Right renal pelvis (tissue), 4 donors: Measurements from ENCODE around the gene GRIK4. TPM values are rescaled to one million over a fixed set of nuclear protein-coding genes. Genes with fewer than 3 reads are reported as not detected.
A peak's percentile ranks its signal among the peaks of the same experiment; 100 is the strongest.
"Not testable (repeated sequence)": the region's sequence is repeated elsewhere in the genome, so short reads cannot be mapped to it uniquely, and the experiment has no call there.

ENCODE experiments used
- DNase-seq, 4 donors: peaks; one replicate each; pipeline ENCODE4 v3.0.0-alpha.2; 2013; ENCODE audit warnings: low read depth in 4 of 4, low spot score in 3 of 4, missing footprints in 1 of 4
- polyA plus RNA-seq, 4 donors: library from polyadenylated mRNA; unstranded; fragments of 120-200 nt; gene quantifications; one replicate each; pipeline ENCODE4 v1.2.1, GENCODE V29; 2013; ENCODE audit not compliant: insufficient read length in 4 of 4

Gene GRIK4
- 1 to 10 TPM in 3 of 4 donors, under 1 TPM in 1; 0.96 to 1.4 (median 1.2) TPM for polyA plus RNA-seq

- DNase-seq = peak in 3 of 4 donors; percentile 65 to 70 (median 68)
Measured at GRCh38 chr11:120511116-120511819, at the start of gene GRIK4. Gene GRIK4 (plus strand): TSS chr11:120511748. CDS start chr11:120660319, 148,571 bp downstream.

- DNase-seq = no peak
Measured at GRCh38 chr11:120462825-120463224, 48.7 kb upstream of the GRIK4 start.

- no peak for DNase-seq
Measured at GRCh38 chr11:120465921-120466534, 45.5 kb upstream of the GRIK4 start.

GRCh38 chr11:120467627-120468026 is 43.9 kb upstream of the GRIK4 start:
- DNase-seq = no peak

GRCh38 chr11:120471131-120471530 is 40.4 kb upstream of the GRIK4 start:
- no peak for DNase-seq

GRCh38 chr11:120471994-120472393 is 39.6 kb upstream of the GRIK4 start:
- DNase-seq = no peak

- DNase-seq = no peak
Measured at GRCh38 chr11:120473503-120473902, 38.0 kb upstream of the GRIK4 start.

- DNase-seq = no peak
Measured at GRCh38 chr11:120482149-120482548, 29.4 kb upstream of the GRIK4 start.

- DNase-seq = no peak
Measured at GRCh38 chr11:120484722-120485121, 26.8 kb upstream of the GRIK4 start.

GRCh38 chr11:120486138-120486537 is 25.4 kb upstream of the GRIK4 start:
- no peak for DNase-seq

- no peak for DNase-seq
Measured at GRCh38 chr11:120489799-120490198, 21.7 kb upstream of the GRIK4 start.

- DNase-seq = no peak
Measured at GRCh38 chr11:120492486-120492885, 19.1 kb upstream of the GRIK4 start.

- no peak for DNase-seq
Measured at GRCh38 chr11:120494595-120494994, 17.0 kb upstream of the GRIK4 start.

- DNase-seq = no peak
Measured at GRCh38 chr11:120499088-120499487, 12.5 kb upstream of the GRIK4 start.

- no peak for DNase-seq
Measured at GRCh38 chr11:120499859-120500258, 11.7 kb upstream of the GRIK4 start.

- DNase-seq = no peak
Measured at GRCh38 chr11:120500414-120501071, 11.0 kb upstream of the GRIK4 start.

- no peak for DNase-seq
Measured at GRCh38 chr11:120501440-120501839, 10.1 kb upstream of the GRIK4 start.

GRCh38 chr11:120501976-120502755 is 9.4 kb upstream of the GRIK4 start:
- DNase-seq = no peak

GRCh38 chr11:120503529-120503928 is 8.0 kb upstream of the GRIK4 start:
- not testable (repeated sequence) for DNase-seq

GRCh38 chr11:120505801-120506425 is 5.6 kb upstream of the GRIK4 start:
- DNase-seq = no peak
